ENCODE results near the gene OSBPL10.

The OSBPL10 gene

DNA sequence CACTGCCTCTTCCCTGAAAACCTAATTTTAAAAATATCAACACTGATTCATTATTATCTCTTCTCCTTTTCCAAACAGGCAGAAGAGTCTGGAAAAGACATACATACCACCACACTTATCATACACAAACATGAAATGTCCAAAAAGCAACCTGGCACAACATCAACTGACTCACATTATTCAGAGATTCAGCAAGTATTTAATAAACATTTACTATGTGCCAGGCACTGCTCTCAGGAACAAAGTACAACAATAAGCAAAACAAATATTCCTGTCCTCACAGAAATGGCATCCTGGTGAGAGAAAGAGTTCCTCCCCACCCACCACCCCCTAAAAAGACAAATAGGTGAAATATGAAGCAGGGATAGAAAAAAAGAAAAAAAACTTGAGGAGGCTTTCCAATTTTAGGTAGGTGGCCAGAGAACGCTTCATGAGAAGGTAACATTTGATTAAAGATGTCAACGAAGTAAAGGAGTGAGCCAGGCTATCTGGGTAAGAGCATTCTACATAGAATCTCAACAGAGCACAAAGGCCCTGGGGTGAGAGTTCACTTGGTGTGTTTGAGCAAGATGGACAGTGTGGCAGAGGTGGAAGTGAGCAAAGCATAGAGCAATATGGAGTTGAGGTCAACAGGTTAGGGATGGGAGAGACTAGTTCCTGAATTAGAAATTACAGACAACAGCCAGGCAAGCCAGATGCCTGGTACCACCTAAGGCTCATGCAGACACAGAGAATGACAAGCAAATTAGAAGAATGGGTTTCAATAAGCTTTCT is 141.7 kb downstream of the OSBPL10 start:
- no peak for DNase-seq

DNA sequence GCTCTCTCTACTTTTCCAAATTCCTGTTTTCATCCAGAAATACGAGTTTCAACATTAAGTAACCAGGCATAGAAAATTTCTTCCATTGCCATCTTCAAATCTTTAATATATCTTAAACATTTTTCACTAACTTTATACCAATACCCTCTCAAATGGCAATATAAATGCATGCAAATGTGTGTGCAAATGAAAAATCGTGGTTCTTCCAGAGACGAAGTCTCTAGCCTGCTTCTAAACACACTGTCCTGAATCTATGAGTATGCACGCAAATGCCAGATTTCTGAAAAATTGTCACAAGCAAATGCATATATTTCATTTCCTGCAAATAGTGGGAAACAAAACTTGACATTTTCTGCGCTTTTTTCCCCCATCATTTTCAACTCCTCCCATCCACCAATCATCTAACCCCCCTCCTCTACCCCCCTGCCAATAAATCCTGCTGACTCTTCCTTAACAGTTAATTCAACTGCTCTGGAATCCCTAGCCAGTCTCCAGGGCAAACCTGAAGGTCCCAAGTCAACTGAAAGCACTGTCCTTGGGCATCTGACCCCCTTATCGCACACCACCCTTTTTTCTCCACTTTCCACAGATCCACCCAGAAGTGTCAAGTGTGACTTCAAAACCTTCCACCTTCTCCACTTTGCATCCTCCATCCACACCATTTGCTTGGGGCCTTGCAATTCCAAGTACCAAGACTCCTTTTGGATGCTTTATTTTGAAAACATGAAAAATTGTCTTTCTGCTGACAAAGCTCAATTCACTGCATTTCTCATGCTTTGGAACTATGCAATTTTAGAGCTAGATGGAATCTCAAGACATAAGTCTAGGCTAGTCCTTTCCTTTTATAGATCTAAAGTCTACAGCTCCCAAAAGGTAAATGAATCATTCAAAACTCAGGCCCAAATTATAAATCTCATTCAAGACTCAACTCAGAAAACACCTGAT is 144.7 kb downstream of the OSBPL10 start:
- DNase-seq = no peak

- no peak for DNase-seq
Observed at GRCh38 chr3:31833391-31834190, 147.5 kb downstream of the OSBPL10 start.

- DNase-seq = no peak
Observed at GRCh38 chr3:31832551-31832950, 148.5 kb downstream of the OSBPL10 start.

DNA sequence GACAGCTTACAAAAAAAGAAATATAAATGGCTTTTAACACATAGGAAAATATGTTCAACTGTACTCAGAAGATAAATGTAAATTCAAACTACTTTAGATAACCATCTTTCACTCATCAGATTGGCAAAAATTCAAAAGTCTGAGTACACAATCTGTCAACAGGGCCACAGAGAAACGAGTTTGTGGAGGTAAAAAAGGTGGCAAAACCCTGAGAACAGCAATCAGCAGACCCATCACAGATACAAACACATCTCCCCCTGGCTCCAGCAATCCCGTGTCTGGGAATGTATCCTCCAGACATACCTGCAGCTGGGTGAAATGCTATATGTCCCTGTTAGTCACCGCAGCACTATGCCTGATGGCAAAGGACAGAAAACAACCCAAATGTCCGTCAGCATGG is 149.5 kb downstream of the OSBPL10 start:
- no peak for DNase-seq

DNA sequence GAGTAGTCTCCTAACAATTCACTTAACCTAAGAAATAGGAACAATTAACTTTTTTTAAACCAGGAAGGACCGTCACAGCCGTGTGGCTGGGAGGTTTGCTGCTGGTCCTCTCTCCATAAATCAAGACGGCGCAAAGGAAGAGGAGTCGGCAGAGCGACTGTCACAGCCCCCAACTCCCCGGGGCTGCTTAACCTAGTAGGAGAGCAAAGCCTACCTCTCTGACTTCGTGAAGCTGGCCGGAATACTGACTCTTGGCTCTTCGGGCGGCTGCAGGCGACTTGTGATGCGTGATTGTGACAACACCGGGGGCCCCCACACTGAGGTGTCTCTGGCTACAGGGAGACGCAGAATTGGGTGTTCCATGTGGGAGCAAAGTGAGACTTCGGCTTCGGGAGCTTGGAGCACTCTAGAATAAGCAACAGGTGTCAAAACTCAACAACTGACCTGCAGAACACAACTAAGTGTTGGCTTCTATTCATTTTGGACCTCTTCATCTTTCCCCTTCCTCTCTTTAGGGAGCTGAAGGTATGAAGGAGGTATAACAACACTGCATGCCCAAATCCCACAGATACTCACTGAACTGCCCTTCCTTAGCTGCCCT is 151.1 kb downstream of the OSBPL10 start:
- no peak for DNase-seq

- DNase-seq = no peak
Observed at GRCh38 chr3:31829010-31829409, 152.1 kb downstream of the OSBPL10 start.

- DNase-seq = no peak
Observed at GRCh38 chr3:31828007-31828406, 153.1 kb downstream of the OSBPL10 start.

- DNase-seq = no peak
Observed at GRCh38 chr3:31823184-31823583, 157.9 kb downstream of the OSBPL10 start.

DNA sequence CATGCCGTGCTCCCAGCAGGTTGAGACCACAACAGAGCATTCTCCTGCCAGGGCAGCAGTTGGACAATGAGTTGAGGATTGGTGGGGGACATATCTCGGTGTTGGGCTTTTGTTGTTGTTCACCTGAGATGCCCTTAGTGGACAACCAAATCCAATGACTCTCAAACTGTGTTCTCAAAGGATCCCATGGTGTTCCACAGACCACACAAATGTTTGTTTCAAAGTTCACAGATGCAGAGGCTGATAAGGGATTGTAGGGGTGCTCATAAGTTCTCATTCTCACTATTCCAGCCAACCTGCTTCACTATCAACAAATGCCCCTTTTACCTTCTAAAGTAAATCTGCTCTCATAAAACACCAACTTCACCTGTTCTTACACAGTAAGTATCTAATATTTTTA is 159.9 kb downstream of the OSBPL10 start:
- DNase-seq = no peak

GRCh38 chr3:31819441-31819840 is 161.6 kb downstream of the OSBPL10 start:
- DNase-seq = no peak

DNA sequence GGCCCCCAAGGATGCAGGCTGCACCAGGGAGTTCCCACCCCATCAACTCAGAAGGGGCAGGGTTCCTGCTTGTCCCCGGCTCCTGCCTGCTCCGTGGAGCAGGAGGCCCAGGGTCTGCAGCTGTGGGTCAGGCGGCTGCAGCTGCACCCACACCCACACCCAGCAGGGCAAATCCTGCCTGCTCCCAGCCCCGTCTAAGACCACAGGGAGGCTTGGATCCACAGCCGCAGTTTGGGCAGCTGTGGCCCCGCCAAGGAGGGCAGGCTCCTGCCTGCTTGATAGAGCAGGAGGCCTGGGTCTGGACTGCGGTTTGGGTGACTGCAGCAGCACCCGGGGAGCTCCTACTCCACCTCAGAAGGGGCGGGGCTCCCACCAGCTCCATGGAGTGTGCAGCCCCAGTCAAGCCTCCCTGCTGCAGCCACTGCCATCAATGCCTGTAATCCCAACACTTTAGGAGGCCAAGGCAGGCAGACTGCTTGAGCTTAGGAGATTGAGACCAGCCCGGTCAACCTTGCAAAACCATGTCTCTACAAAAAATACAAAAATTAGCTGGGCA is 163.6 kb downstream of the OSBPL10 start:
- DNase-seq = no peak

DNA sequence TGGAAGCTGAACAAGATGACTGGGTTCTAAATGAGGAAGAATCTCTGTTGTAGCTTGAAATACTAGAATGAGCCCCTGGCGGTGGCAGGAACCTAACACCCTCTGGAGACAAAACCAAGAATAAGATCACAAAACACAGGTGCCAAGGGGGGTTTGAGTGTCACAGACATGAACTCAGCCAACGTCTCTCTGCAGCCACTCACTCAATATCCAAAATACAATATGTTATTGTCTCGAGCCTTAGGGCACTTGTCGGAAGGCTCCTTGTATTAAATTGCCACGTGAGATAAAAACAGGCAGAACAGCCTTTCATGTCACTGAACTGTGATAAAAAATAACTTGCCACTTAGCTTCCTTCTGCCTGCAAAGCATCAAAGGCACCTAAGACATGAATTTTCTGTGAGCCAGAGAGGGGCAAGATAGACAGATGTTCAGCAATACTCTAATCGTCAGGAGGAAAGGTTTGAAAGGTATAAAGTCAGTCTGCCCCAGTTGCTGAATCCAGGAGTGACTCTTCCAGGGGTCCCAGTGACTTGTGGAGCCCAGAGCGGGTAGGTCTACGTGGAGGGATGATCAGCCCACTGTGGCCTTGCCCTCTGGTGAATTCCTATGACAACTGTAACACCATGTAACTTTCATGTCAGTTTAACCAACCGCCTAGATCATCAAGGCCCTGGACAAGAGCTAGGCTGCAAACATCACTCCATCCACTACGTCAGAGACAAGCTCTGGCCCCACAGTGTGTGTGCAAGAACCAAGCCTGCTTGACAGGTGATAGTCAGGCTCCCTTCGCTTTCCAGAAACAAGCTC is 165.2 kb downstream of the OSBPL10 start:
- DNase-seq = no peak

DNA sequence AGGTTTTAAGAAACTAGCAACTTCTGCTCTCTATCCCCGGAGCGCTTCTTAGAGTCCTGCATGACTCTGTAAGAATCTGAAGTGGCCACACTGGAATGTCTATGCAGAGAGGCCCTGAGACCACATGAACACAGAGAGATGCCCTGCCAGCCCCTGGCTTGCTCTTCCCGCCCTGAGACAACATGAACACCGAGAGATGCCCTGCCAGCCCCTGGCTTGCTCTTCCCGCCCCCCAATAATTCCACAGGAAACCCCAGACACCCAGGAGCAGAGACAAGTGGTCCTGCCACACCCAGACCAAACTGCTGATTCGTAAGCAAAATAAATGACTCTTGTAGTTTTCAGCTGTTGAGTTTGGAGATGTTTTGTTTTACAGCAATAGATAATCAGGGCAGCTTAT is 166.1 kb downstream of the OSBPL10 start:
- no peak for DNase-seq

- DNase-seq = no peak
Observed at GRCh38 chr3:31813686-31814085, 167.4 kb downstream of the OSBPL10 start.

GRCh38 chr3:31813197-31813596 is 167.9 kb downstream of the OSBPL10 start:
- no peak for DNase-seq

DNA sequence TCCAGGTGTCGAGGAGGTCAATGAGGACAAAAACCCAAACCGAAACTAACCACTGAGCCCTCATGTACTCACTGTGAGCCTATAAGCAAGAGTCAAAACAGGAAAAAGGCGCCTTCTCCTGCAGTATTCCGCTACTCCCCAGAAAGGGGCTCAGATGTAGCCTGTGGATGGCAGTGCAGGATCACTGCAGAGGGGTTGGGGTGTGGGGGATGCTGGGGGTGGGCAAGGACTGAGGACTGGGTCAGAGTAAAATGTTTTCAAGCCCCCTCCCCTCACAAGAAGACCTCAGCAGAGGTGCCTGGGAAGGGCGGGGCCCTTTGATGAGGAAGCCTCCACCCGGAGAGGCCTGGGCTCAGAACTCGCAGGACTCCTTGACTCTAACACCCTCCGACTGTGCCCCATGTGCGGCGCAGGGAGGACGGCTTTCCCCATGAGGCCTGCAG is 170.1 kb downstream of the OSBPL10 start:
- DNase-seq = no peak

GRCh38 chr3:31808143-31808720 is 172.8 kb downstream of the OSBPL10 start:
- no peak for DNase-seq

DNA sequence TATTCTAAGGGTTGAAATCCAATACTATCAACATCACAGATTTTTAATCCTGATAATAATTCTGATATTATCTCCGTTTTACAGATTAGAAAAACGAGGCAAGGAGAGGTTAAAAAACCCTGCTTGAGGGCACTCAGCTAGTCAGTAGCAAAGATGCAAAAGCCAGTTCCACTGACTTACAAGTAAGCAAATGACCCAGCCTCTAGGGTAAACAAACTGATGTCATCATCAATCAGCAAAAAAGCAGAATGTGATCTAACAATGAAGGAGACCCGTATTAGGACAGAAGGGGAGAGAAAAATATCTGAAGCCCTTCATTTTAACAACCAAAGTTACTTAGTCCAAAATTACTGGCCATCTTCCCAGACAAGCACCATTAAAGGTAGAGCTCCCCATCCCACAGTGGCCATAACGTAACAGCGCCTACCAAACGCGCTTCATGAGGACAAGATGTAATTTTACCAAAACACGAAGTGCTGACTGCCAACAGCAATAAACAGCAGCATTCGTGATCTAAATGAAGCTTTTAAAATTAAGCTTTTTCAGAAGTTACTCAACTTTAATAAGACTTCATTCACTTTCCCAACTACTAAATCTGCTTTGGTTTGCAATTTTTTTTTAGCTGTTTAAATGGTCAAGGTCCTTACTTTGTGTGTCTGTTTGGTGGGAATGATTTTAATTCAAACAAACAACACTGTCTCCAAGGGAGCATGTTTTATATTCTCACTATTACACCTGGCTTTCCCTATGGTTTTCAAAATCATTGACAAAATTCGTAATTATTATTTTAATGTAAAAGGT is 176.6 kb downstream of the OSBPL10 start:
- no peak for DNase-seq

All from CD4-positive, alpha-beta T cell treated with Interleukin-10 for 1 hour (primary cell).